AG10803 (cell line): Measurements from ENCODE around the gene GALNT2.
A peak's percentile ranks its signal among the peaks of the same experiment; 100 is the strongest.

ENCODE experiments used
- DNase-seq: peaks from one replicate; pipeline ENCODE4 v3.0.0; 2010; ENCODE audit warnings: low read depth
- H3K4me3 ChIP-seq: 2 replicates; pipeline ENCODE4 v1.5.1; 2011; ENCODE audit warnings: mild to moderate bottlenecking, low read length, control low read depth
- CTCF ChIP-seq: conservative IDR thresholded peaks from 2 replicates; pipeline ENCODE4 v1.5.1; 2011; ENCODE audit warnings: mild to moderate bottlenecking, low read length, control low read depth, inconsistent platforms

Gene GALNT2

DNA sequence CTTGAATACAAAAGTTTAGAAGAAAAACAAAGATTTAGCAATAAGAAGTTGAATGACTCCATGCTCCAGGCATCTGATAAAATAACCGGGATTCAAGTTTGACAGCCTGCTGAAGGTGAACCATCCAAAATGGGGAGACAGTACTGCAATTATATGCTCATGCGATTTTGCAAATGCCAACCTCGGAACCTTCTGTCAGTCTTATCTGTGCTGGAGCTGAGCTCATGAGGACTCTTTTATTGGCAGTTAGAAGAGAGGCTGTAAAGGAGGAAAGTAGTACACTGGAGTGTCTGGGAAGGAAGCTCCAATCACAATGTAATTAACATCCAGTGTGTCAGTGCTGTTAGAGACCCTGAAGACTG, 170.0 kb downstream of the GALNT2 start:
- no peak for DNase-seq
- H3K4me3 ChIP-seq, result no peak overlapping the region
- TF ChIP-seq CTCF, result no peak

GRCh38 chr1:230237805-230238204, 170.8 kb downstream of the GALNT2 start:
- TF ChIP-seq CTCF, result no peak
- H3K4me3 ChIP-seq, result no peak overlapping the region
- no peak for DNase-seq

DNA sequence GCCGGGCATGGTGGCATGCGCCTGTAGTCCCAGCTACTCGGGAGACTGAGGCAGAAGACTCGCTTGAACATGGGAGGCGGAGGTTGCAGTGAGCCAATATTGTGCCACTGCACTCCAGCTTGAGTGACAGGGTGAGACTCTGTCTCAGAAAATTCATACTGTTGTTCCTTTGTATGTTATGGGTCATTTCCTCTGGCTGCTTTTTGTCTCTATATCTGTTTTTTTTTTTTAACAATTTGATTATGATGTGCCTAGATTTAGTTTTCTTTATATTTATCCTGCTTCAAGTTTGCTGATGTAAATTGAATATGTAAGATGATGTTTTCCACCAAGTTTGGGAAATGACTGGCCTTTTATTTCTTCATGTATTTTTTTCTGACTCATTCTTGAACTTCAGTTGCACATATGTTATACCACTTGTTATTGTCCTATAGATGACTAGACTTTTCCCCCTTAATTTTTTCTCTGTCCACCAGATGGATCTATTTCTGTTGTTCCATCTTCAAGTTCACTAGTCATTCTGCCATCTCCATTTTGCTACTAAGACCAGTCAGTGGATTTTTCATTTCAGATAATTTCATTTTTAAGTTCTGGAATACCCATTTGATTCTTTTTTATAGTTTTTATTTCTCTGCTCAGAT, 173.5 kb downstream of the GALNT2 start:
- TF ChIP-seq CTCF, result no peak
- DNase-seq, result no peak
- no peak overlapping the region for H3K4me3 ChIP-seq

- DNase-seq, result no peak
- no peak overlapping the region for H3K4me3 ChIP-seq
- TF ChIP-seq CTCF, result no peak
Measured at GRCh38 chr1:230242326-230242725, 175.3 kb downstream of the GALNT2 start.

- H3K4me3 ChIP-seq, result no peak overlapping the region
- TF ChIP-seq CTCF, result no peak
Measured at GRCh38 chr1:230243146-230243545, 176.1 kb downstream of the GALNT2 start.

DNA sequence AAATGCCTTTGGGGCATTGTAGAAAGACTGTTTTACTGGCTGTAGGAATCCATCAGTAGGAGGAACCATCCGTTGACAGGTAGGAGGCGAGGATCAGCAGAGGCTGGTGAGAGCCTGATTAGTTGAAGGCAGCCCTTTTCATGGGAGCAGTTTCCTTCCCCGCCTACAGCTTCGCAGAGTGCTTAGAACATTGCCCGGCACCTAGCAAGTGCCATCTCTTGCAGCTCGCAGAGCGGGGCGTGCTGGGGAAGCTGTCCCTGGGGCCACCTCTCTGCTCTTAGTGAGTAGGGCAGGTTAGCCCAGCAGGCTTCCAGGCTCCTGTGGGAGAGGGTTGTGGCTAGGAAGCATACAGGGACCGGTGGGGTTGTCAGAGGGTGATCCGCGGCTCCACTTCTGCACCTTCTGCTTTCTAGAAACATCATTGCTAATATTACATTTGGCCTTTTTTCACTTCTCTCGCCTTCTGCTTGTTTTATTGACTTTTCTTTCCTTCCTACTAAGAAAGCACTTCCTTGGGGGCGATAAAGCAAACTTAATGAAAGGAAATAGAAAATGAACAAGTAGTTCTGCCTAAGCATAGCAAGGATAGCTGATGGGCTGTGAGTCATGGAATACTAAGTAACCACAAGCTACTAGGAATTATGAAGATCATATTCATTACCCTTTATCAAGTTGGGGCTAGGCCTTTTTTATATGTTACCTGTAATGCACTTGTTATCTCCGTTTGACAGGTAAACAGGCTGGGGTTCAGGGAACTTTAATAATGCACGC, 176.7 kb downstream of the GALNT2 start:
- no peak for TF ChIP-seq CTCF
- DNase-seq, result peak; percentile 20
- H3K4me3 ChIP-seq, result no peak overlapping the region

More at GRCh38 chr1:230243146-230243545, 176.1 kb downstream of the GALNT2 start:
- DNase-seq, result no peak

GRCh38 chr1:230246551-230246950, 179.5 kb downstream of the GALNT2 start:
- no peak for DNase-seq
- no peak overlapping the region for H3K4me3 ChIP-seq
- no peak for TF ChIP-seq CTCF
